Psoas muscle (tissue), 8 donors: Measurements from ENCODE around the gene TRDMT1. TPM values are rescaled to one million over a fixed set of nuclear protein-coding genes. Genes with fewer than 3 reads are reported as not detected.
A peak's percentile ranks its signal among the peaks of the same experiment; 100 is the strongest.

ENCODE experiments used
- ATAC-seq, 4 donors: fragments of 200-7000 bp; cut with Tn5 transposase; one replicate each; pipeline ENCODE4 v1.9.1; 2020; ENCODE audit warnings: moderate library complexity in 3 of 4, mild to moderate bottlenecking in 2 of 4
- DNase-seq, 2 donors: peaks; one replicate each; pipeline ENCODE4 v3.0.0-alpha.2; 2020
- H3K27ac ChIP-seq: fragments of 200-600 bp; one replicate; pipeline ENCODE4 v1.8.0; 2022
- H3K27me3 ChIP-seq, 3 donors: fragments of 200-600 bp in 1 of 3; one replicate each; pipeline versions ENCODE4 v1.6.1 to v1.8.0; 2013 to 2022; ENCODE audit warnings: low read length in 2 of 3, mild to moderate bottlenecking in 2 of 3, moderate library complexity in 1 of 3; ENCODE audit not compliant: insufficient read depth in 3 of 3
- H3K36me3 ChIP-seq, 2 donors: fragments of 200-600 bp in 1 of 2; one replicate each; pipeline versions ENCODE4 v1.6.1 to v1.8.0; 2013 to 2022; ENCODE audit warnings: low read depth in 1 of 2, mild to moderate bottlenecking in 1 of 2, moderate library complexity in 1 of 2; ENCODE audit not compliant: insufficient read depth in 1 of 2
- H3K4me1 ChIP-seq: fragments of 200-600 bp; one replicate; pipeline ENCODE4 v1.8.0; 2022
- H3K4me3 ChIP-seq: fragments of 200-600 bp; one replicate; pipeline ENCODE4 v1.8.0; 2022; ENCODE audit warnings: mild to moderate bottlenecking
- H3K9me3 ChIP-seq: fragments of 200-600 bp; one replicate; pipeline ENCODE4 v1.8.0; 2022
- CTCF ChIP-seq: fragments of 200-600 bp; IDR thresholded peaks from one replicate; pipeline ENCODE4 v1.8.0; 2022; ENCODE audit warnings: antibody characterized with exemption
- WGBS, 3 donors: extraction: QIAGEN DNeasy Blood & Tissue Kit; methylation state at CpG; one replicate each; pipeline versions ENCODE4 v1.1.6 to v1.1.7; 2013; 5-methylcytosine and 5-hydroxymethylcytosine counted together
- intact Hi-C, 2 donors: fragments of 100-400 bp; cut with DNase I; formaldehyde crosslinking; loops; one replicate each; pipeline versions ENCODE4 v1.11.0 to v1.14.2; 2022
- polyA plus RNA-seq, 3 donors: library from polyadenylated mRNA; stranded (reverse); fragments of 200-250 nt; gene quantifications; one replicate each; pipeline ENCODE4 v1.2.3, GENCODE V29; 2013
- total RNA-seq, 4 donors: library from RNA; stranded (reverse); fragmentation: NEBNext Ultra II Directional in 2 of 4; extraction: Animal tissue kit (Norgen Biotek cat#: 25700) in 2 of 4; gene quantifications; one replicate each; pipeline versions ENCODE4 v1.2.1 to v1.2.4, GENCODE V29; 2021 to 2023
- donor health status: healthy with polysubstance abuse.
- donor health status: DM: no; HTN: no; CAD: no; lungs with moderate emphysema.
- donor health status: Bipolar disorder and iron deficiency.
- donor health status: healthy.
- donor health status: DM: yes; HTN: yes; CAD: no.
- donor health status: DM: no; HTN: no; CAD: no.
- donor health status: DM: no; HTN: no; CAD: no.
- donor health status: DM: yes; HTN: yes; CAD: no.

TRDMT1 gene
- total and polyA plus RNA-seq, 7 donors = 0.49 to 2.7 (median 2.3) TPM

- intact Hi-C loops = no loop called here
- Histone ChIP-seq H3K4me1 (peaks cover 22% of the 10 kb centered on the region), H3K9me3 (no peaks in the 10 kb centered on the region), H3K36me3 (peaks cover 3 to 33% of the 10 kb centered on the region in 2 donors), H3K4me3 (peak overlapping the region; percentile 80), H3K27ac (peak overlapping the region; percentile 83), H3K27me3 (peaks cover 0 to 79% (median 8%) of the 10 kb centered on the region in 3 donors)
- WGBS, 3 donors = 0 to 1% (median 0%) methylated on average over 20 to 21 of the region's 21 CpGs
- no peak for DNase-seq
- no peak for TF ChIP-seq CTCF
- ATAC-seq = no peak
Measured at GRCh38 chr10:17229717-17229966, 28.2 kb upstream of the TRDMT1 start.

GRCh38 chr10:17229016-17229716, 27.7 kb upstream of the TRDMT1 start:
- H3K4me1 ChIP-seq = peaks cover 22% of the 10 kb centered on the region
- WGBS, 3 donors = 1% methylated on average over 60 to 72 of the region's 72 CpGs
- peak; percentile 90 to 94 for DNase-seq
- no peaks in the 10 kb centered on the region for H3K9me3 ChIP-seq
- H3K4me3 ChIP-seq = peak overlapping the region; percentile 80
- peaks cover 3 to 29% of the 10 kb centered on the region in 2 donors for H3K36me3 ChIP-seq
- no peak for TF ChIP-seq CTCF
- peaks cover 0 to 74% (median 8%) of the 10 kb centered on the region in 3 donors for H3K27me3 ChIP-seq
- H3K27ac ChIP-seq = peak overlapping the region; percentile 83
- intact Hi-C loops = no loop called here
- peak; percentile 62 to 76 (median 66) for ATAC-seq

- Histone ChIP-seq H3K27ac (peak within 1 kb of the TSS; percentile 83), H3K36me3 (peaks cover under 1 to 21% of the 10 kb centered on the region in 2 donors), H3K27me3 (peaks cover 0 to 68% (median 8%) of the 10 kb centered on the region in 3 donors), H3K4me3 (peak within 1 kb of the TSS; percentile 80), H3K9me3 (no peaks in the 10 kb centered on the region), H3K4me1 (peaks cover 18% of the 10 kb centered on the region)
- DNase-seq (peak; percentile 92 to 95), ATAC-seq (peak; percentile 70 to 79 (median 77))
- WGBS, 3 donors = 1 to 4% (median 2%) methylated on average over 60 to 77 of the region's 77 CpGs
- TF ChIP-seq CTCF = no peak
- intact Hi-C loops = no loop called here
Measured at GRCh38 chr10:17228091-17229015, 26.9 kb upstream of the TRDMT1 start, which contains the start of gene VIM. Gene VIM, plus strand, starts transcription at chr10:17228241. Its CDS starts 1,182 bp downstream, at chr10:17229423.

- Histone ChIP-seq H3K4me3 (peak overlapping the region; percentile 80), H3K4me1 (peaks cover 10% of the 10 kb centered on the region), H3K27me3 (peaks cover 0 to 62% (median 8%) of the 10 kb centered on the region in 3 donors), H3K27ac (peak overlapping the region; percentile 83), H3K9me3 (no peaks in the 10 kb centered on the region), H3K36me3 (peaks cover 0 to 15% of the 10 kb centered on the region in 2 donors)
- TF ChIP-seq CTCF = peak; percentile 43
- no peak for DNase-seq
- intact Hi-C loops = no loop called here
- no peak for ATAC-seq
- WGBS, 3 donors = 16 to 32% (median 18%) methylated on average over 12 of the region's 12 CpGs
Measured at GRCh38 chr10:17227367-17228090, 26.1 kb upstream of the TRDMT1 start.
